B cell (primary cell): ENCODE data around the gene TMEM208. TPM values are rescaled to one million over a fixed set of nuclear protein-coding genes. Genes with fewer than 3 reads are reported as not detected.

Source experiments
- ATAC-seq: fragments of 200-7000 bp; cut with Tn5 transposase; one replicate; pipeline ENCODE4 v1.10.0; 2021; ENCODE audit warnings: low read depth, mild to moderate bottlenecking, moderate number of reproducible peaks, moderate library complexity
- CTCF ChIA-PET: fragments of 350-600 bp; sonication (Branson Sonifier 250); formaldehyde crosslinking; loops from one replicate; lab custom pipeline; 2021; ENCODE audit warnings: antibody characterized with exemption, inconsistent platforms; lab: Charles Lee
- POLR2A ChIA-PET: fragments of 350-600 bp; sonication (Branson Sonifier 250); formaldehyde crosslinking; loops from one replicate; lab custom pipeline; 2021; ENCODE audit warnings: antibody characterized with exemption; lab: Charles Lee
- DNase-seq: peaks from one replicate; pipeline ENCODE4 v3.0.0; 2013
- H2AFZ ChIP-seq: 2 replicates; pipeline ENCODE4 v1.6.1; 2012; ENCODE audit warnings: mild to moderate bottlenecking, low read depth, low read length; ENCODE audit not compliant: insufficient read depth, poor library complexity, severe bottlenecking
- H3K27ac ChIP-seq, 2 donors: 1 replicate in 1 of 2; 2 replicates in 1 of 2; pipeline ENCODE4 v1.5.1; 2012 to 2013; ENCODE audit warnings: low read length in 2 of 2, mild to moderate bottlenecking in 2 of 2, moderate library complexity in 1 of 2
- H3K27me3 ChIP-seq, 4 experiments: fragments of 200-600 bp in 1 of 4; sonication (generic) in 1 of 4; replicated peaks in 1 of 4; 1 replicate in 2 of 4; 2 replicates in 2 of 4; pipeline versions ENCODE4 v1.6.1 to v1.7.0; 2013 to 2016; ENCODE audit warnings: low read length in 3 of 4, mild to moderate bottlenecking in 2 of 4, mixed read lengths in 1 of 4, moderate library complexity in 1 of 4; ENCODE audit not compliant: insufficient read depth in 4 of 4, control insufficient read depth in 3 of 4; ENCODE audit errors: control extremely low read depth in 1 of 4
- H3K36me3 ChIP-seq, 2 experiments: replicated peaks in 1 of 2; 1 replicate in 1 of 2; 2 replicates in 1 of 2; pipeline versions ENCODE4 v1.6.1 to v1.7.1; 2013; ENCODE audit warnings: low read length in 1 of 2; ENCODE audit not compliant: insufficient read depth in 2 of 2, control insufficient read depth in 1 of 2; ENCODE audit errors: control extremely low read depth in 1 of 2, extremely low read depth in 1 of 2
- H3K4me1 ChIP-seq, 2 donors: fragments of 200-600 bp in 1 of 2; sonication (generic) in 1 of 2; 1 replicate in 1 of 2; 2 replicates in 1 of 2; pipeline versions ENCODE4 v1.5.1 to v1.6.1; 2013 to 2017; ENCODE audit warnings: low read length in 2 of 2; ENCODE audit not compliant: control insufficient read depth in 2 of 2, insufficient read depth in 2 of 2
- H3K4me2 ChIP-seq: replicated peaks from 2 replicates; pipeline ENCODE3; 2012; ENCODE audit warnings: mild to moderate bottlenecking, low read depth, low read length; ENCODE audit not compliant: poor library complexity, severe bottlenecking
- H3K4me3 ChIP-seq, 5 experiments: fragments of 200-600 bp in 1 of 5; sonication (generic) in 1 of 5; 1 replicate in 3 of 5; 2 replicates in 2 of 5; pipeline versions ENCODE4 v1.5.1 to v1.7.0; 2011 to 2016; ENCODE audit warnings: low read length in 4 of 5, mild to moderate bottlenecking in 4 of 5, low read depth in 2 of 5, control low read depth in 1 of 5, moderate library complexity in 1 of 5; ENCODE audit not compliant: insufficient read depth in 1 of 5; ENCODE audit errors: control extremely low read depth in 1 of 5, extremely low read depth in 1 of 5
- H3K79me2 ChIP-seq: fragments of 200-600 bp; sonication (generic); one replicate; pipeline ENCODE4 v1.6.0; 2016; ENCODE audit warnings: low read length; ENCODE audit not compliant: control insufficient read depth, insufficient read depth
- H3K9ac ChIP-seq: fragments of 200-600 bp; sonication (generic); 2 replicates; pipeline ENCODE4 v1.6.1; 2017; ENCODE audit warnings: mild to moderate bottlenecking, low read length, moderate library complexity
- H3K9me3 ChIP-seq, 3 donors: one replicate each; pipeline versions ENCODE4 v1.6.1 to v1.7.1; 2013; ENCODE audit warnings: low read length in 2 of 3; ENCODE audit not compliant: control insufficient read depth in 2 of 3, insufficient read depth in 1 of 3; ENCODE audit errors: control extremely low read depth in 1 of 3
- H4K20me1 ChIP-seq: 2 replicates; pipeline ENCODE4 v1.6.0; 2012; ENCODE audit warnings: mild to moderate bottlenecking, low read length; ENCODE audit not compliant: insufficient read depth, control insufficient read depth, poor library complexity, severe bottlenecking
- H3K27ac Mint-ChIP-seq: one replicate; pipeline ENCODE4 v1.8.0; 2021; ENCODE audit warnings: mixed read lengths
- H3K27me3 Mint-ChIP-seq: one replicate; pipeline ENCODE4 v1.8.0; 2021; ENCODE audit warnings: mixed read lengths
- H3K4me1 Mint-ChIP-seq: one replicate; pipeline ENCODE4 v1.8.0; 2021; ENCODE audit warnings: mixed read lengths
- H3K4me3 Mint-ChIP-seq: one replicate; pipeline ENCODE4 v1.8.0; 2021; ENCODE audit warnings: mixed read lengths
- H3K9me3 Mint-ChIP-seq: one replicate; pipeline ENCODE4 v1.8.0; 2022; ENCODE audit warnings: mixed read lengths; ENCODE audit not compliant: insufficient read depth
- EZH2 ChIP-seq: IDR thresholded peaks from 2 replicates; pipeline ENCODE4 v1.6.1; 2012; ENCODE audit warnings: borderline replicate concordance, low read depth, mild to moderate bottlenecking, moderate library complexity, low read length; ENCODE audit not compliant: insufficient read depth, poor library complexity, severe bottlenecking
- WGBS: methylation state at CpG from one replicate; pipeline ENCODE4 v1.1.5; 2013; ENCODE audit warnings: missing lambda C conversion rate; ENCODE audit not compliant: insufficient coverage; 5-methylcytosine and 5-hydroxymethylcytosine counted together
- intact Hi-C: fragments of 100-400 bp; cut with micrococcal nuclease; formaldehyde crosslinking; loops from one replicate; pipeline ENCODE4 v1.10.0; 2022
- polyA plus RNA-seq: library from polyadenylated mRNA; depleted of rRNA; stranded (reverse); fragments of >200 nt; gene quantifications from 2 replicates; pipeline ENCODE4 v1.2.3, GENCODE V29; 2012
- total RNA-seq, 2 donors: library from RNA; stranded (reverse); fragments of 120-200 nt in 1 of 2; gene quantifications; 1 replicate in 1 of 2; 2 replicates in 1 of 2; pipeline versions ENCODE4 v1.2.3 to v1.2.4, GENCODE V29; 2013 to 2022
- TF ChIP-seq, protein P1 (sequence below): fragments of 200-600 bp; IDR thresholded peaks from one replicate; pipeline ENCODE4 v1.8.0; 2022; ENCODE audit warnings: antibody characterized with exemption, mild to moderate bottlenecking

TMEM208 gene
- total and polyA plus RNA-seq, 2 donors (not counting 1 experiment from before 2014, with no cell fraction given): 36.1 to 40.4 TPM

DNA sequence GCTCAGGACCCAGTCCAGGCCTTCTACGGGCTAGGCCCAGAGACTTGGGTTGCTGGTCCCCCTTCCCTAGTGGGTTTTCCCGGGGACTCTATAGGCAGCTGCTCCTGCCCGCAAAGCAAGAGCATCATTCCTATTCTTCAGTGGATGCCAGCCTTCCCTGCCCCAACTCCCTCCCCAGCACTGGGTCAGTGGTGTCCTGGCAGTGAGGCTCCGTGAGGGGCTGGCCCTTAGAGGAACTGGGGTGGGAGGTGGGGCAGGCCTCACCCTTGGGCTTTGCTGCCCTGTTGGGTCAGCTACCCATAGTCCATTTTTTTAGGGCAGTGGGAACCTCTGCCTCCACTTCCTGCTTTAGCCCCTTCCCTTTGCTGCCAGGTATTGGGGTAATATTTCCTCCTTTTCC is 44.5 kb downstream of the TMEM208 start:
- Histone ChIP-seq H3K9ac (no peak overlapping the region), H2AFZ (no peak overlapping the region), H4K20me1 (no peaks in the 10 kb centered on the region), H3K4me1 (no peaks in the 10 kb centered on the region), H3K4me3 (no peak overlapping the region), H3K27ac (no peak overlapping the region), H3K79me2 (no peaks in the 10 kb centered on the region), H3K27me3 (no peaks in the 10 kb centered on the region), H3K9me3 (no peaks in the 10 kb centered on the region), H3K36me3 (no peaks in the 10 kb centered on the region), H3K4me2 (no peak overlapping the region)
- 84% methylated on average over 2 of the region's 4 CpGs for WGBS
- H3K27me3 Mint-ChIP-seq: peaks cover 3% of the 10 kb centered on the region
- H3K27ac Mint-ChIP-seq: no peak overlapping the region
- intact Hi-C loops: no loop called here
- CTCF ChIA-PET: no interaction called here
- ATAC-seq (no peak), DNase-seq (no peak)
- H3K9me3 Mint-ChIP-seq: no peaks in the 10 kb centered on the region
- POLR2A ChIA-PET: no interaction called here
- H3K4me3 Mint-ChIP-seq: no peak overlapping the region
- H3K4me1 Mint-ChIP-seq: peaks cover under 1% of the 10 kb centered on the region
- TF ChIP-seq EZH2: no peak
- TF ChIP-seq, protein P1, sequence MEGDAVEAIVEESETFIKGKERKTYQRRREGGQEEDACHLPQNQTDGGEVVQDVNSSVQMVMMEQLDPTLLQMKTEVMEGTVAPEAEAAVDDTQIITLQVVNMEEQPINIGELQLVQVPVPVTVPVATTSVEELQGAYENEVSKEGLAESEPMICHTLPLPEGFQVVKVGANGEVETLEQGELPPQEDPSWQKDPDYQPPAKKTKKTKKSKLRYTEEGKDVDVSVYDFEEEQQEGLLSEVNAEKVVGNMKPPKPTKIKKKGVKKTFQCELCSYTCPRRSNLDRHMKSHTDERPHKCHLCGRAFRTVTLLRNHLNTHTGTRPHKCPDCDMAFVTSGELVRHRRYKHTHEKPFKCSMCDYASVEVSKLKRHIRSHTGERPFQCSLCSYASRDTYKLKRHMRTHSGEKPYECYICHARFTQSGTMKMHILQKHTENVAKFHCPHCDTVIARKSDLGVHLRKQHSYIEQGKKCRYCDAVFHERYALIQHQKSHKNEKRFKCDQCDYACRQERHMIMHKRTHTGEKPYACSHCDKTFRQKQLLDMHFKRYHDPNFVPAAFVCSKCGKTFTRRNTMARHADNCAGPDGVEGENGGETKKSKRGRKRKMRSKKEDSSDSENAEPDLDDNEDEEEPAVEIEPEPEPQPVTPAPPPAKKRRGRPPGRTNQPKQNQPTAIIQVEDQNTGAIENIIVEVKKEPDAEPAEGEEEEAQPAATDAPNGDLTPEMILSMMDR: no peak

DNA sequence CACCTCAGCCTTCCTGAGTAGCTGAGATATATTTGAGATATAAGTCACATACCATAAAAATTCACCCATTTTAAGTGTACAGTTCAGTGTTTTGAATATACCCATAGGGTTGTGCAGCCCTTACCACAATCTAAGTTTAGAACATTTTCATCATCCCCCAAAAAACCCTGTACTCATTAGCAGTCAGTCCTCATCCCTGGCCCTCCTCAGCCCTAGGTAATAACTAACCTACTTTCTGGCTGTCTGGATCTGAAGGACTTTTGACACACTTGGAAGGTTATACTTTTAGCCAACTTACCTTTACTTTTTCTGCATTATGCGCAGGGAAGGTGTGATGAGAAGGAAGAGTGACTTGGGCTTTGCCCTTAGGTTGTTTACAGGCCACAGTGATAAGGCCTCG is 48.4 kb downstream of the TMEM208 start:
- Histone ChIP-seq H3K9ac (no peak overlapping the region), H3K27me3 (no peaks in the 10 kb centered on the region), H3K4me1 (peaks cover 7 to 11% of the 10 kb centered on the region in 2 donors), H3K4me2 (no peak overlapping the region), H3K4me3 (no peak overlapping the region), H2AFZ (no peak overlapping the region), H3K79me2 (peaks cover 3% of the 10 kb centered on the region), H3K36me3 (no peaks in the 10 kb centered on the region), H3K27ac (no peak overlapping the region), H3K9me3 (no peaks in the 10 kb centered on the region), H4K20me1 (no peaks in the 10 kb centered on the region)
- DNase-seq: no peak
- Mint-ChIP-seq H3K9me3 (no peaks in the 10 kb centered on the region), H3K4me1 (peaks cover 6% of the 10 kb centered on the region), H3K4me3 (no peak overlapping the region), H3K27ac (no peak overlapping the region), H3K27me3 (no peaks in the 10 kb centered on the region)
- no peak for ATAC-seq
- WGBS: no CpG with 5 or more reads among the region's 2 CpGs
- ChIA-PET POLR2A (no interaction called here), CTCF (no interaction called here)
- intact Hi-C loops: no loop called here
- TF ChIP-seq, protein P1: no peak
- TF ChIP-seq EZH2: no peak
